ENCODE data around the gene HELB.

DNA sequence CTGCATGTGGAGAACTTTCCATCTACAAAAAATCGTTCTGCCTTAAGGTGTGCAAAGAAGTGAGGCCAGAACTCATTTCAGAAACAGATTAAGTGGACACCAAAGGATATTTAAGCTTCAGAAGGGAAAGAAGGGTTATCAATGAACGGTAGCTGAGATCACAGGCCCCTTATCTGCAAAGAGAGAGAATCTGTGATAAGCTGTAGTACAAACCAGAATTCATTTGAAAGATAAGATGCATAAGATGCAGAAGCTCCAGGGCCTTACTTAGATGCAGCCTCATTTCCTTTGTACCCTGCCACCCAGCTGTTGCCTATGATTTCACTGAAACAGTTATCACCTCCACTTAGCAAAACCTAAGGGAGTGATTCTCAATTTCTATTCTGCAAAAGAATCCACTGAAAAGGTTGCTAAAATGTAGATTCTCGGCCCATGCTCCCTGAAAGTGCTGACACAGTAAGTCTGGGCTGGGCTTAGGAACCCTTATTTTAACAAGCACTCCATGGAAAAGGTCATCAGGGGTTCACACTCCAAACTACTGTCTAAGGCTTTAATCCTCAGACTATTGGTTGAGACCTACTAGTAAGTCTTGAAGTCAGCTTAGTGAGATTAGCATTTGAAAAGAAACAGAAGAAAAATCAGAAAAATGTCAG lies 64.8 kb downstream of the HELB start:
- TF ChIP-seq RCOR1 (IDR thresholded peaks at IDR 0.05; ENCODE audit: insufficient replicate concordance, low read length) = no peak
- TF ChIP-seq, protein P1, sequence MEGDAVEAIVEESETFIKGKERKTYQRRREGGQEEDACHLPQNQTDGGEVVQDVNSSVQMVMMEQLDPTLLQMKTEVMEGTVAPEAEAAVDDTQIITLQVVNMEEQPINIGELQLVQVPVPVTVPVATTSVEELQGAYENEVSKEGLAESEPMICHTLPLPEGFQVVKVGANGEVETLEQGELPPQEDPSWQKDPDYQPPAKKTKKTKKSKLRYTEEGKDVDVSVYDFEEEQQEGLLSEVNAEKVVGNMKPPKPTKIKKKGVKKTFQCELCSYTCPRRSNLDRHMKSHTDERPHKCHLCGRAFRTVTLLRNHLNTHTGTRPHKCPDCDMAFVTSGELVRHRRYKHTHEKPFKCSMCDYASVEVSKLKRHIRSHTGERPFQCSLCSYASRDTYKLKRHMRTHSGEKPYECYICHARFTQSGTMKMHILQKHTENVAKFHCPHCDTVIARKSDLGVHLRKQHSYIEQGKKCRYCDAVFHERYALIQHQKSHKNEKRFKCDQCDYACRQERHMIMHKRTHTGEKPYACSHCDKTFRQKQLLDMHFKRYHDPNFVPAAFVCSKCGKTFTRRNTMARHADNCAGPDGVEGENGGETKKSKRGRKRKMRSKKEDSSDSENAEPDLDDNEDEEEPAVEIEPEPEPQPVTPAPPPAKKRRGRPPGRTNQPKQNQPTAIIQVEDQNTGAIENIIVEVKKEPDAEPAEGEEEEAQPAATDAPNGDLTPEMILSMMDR (conservative IDR thresholded peaks at IDR 0.05; ENCODE audit: low read depth, low read length) = no peak
- TF ChIP-seq SMC3 (IDR thresholded peaks at IDR 0.05; ENCODE audit: low read depth, low read length) = no peak
- TF ChIP-seq, protein P2, sequence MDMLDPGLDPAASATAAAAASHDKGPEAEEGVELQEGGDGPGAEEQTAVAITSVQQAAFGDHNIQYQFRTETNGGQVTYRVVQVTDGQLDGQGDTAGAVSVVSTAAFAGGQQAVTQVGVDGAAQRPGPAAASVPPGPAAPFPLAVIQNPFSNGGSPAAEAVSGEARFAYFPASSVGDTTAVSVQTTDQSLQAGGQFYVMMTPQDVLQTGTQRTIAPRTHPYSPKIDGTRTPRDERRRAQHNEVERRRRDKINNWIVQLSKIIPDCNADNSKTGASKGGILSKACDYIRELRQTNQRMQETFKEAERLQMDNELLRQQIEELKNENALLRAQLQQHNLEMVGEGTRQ (IDR thresholded peaks at IDR 0.05; ENCODE audit: low read depth, low read length) = no peak
- no peak for TF ChIP-seq CEBPB (IDR thresholded peaks at IDR 0.05; ENCODE audit: low read depth, low read length)
- TF ChIP-seq FOS (IDR thresholded peaks at IDR 0.05; ENCODE audit: low read depth, low read length) = no peak
- TF ChIP-seq MAZ (IDR thresholded peaks at IDR 0.05; ENCODE audit: borderline replicate concordance, low read depth, low read length) = no peak
- TF ChIP-seq CHD1 (IDR thresholded peaks at IDR 0.05; ENCODE audit: low read depth, low read length) = no peak
- TF ChIP-seq MAFK (IDR thresholded peaks at IDR 0.05; ENCODE audit: low read depth, low read length) = peak; percentile 55
- no peak for TF ChIP-seq POLR2A (IDR thresholded peaks at IDR 0.05; ENCODE audit: low read depth, low read length)
- TF ChIP-seq, protein P3, sequence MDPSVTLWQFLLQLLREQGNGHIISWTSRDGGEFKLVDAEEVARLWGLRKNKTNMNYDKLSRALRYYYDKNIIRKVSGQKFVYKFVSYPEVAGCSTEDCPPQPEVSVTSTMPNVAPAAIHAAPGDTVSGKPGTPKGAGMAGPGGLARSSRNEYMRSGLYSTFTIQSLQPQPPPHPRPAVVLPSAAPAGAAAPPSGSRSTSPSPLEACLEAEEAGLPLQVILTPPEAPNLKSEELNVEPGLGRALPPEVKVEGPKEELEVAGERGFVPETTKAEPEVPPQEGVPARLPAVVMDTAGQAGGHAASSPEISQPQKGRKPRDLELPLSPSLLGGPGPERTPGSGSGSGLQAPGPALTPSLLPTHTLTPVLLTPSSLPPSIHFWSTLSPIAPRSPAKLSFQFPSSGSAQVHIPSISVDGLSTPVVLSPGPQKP (IDR thresholded peaks at IDR 0.05; ENCODE audit: borderline replicate concordance, low read depth, low read length) = no peak
